ENCODE results near the gene PTGES.

Gene PTGES

DNA sequence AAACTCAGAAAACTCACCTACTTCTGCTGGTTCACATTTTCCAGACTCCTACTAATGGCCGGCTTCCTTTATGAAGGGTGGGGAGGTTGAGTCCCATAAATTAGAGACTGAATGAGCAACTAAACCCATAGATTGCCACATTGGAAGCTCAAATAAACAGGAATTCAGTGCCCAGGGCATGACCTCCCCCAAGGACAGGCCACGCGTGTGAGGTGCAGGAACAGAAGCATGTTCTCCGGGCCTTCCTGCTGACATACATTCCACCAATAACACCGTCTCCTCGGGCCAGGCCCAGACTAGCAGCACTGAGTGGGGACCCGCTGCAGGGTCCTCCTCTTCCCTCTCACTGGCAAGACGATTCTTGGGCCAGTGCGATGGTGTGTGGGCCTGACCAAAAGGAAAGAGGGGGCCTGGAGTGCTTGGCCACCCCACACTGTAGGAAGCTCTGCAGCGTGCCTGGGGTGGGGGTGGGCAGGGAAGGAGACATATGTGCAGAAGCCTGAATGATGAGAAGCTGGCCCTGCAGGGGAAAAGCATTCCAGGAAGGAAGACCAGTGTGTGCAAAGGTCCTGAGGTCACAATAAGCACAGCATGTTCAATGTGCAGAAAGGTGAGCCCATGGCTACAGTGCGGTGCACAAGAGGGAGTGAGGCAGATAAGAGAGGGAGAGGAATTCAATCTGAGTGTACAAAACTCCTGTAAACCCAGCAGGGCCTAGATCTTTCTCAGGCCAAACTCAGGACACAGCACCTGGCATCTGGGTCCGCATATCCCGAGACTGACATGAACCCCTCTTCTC is 12.0 kb downstream of the PTGES start:
- DNase-seq: no peak

DNA sequence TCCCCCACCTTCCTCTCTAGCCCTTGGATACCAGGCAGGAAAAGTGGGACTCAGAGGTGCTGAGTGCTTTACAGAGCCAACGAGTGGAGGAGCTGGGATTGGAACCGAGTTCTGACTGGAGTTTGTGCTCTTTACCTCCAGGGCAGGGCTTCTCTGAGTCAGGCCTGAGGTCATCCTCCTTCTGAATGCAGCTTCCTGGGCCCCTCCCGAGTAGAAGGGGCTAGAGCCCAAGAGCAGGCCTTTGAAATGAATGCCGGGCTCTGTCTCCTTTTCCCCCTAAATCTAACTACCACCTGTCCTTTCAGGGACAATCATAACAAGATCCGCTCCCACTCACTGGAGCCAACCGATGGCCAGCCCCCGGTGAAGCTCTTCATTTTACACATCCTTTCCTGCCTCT is 12.7 kb downstream of the PTGES start:
- no peak for DNase-seq

DNA sequence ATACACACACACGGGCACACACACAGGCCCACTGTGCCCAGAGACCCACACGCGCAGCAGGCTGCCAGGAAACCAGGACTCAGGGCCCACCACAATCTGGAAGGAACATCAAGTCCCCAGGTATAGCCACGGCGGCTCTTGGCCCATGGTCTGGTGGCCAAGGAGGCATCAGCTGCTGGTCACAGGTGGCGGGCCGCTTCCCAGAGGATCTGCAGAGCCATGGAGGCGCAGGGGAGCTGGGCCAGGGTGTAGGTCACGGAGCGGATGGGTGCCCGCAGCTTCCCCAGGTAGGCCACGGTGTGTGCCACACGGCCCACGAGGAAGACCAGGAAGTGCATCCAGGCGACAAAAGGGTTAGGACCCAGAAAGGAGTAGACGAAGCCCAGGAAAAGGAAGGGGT is 13.4 kb downstream of the PTGES start:
- DNase-seq: no peak

DNA sequence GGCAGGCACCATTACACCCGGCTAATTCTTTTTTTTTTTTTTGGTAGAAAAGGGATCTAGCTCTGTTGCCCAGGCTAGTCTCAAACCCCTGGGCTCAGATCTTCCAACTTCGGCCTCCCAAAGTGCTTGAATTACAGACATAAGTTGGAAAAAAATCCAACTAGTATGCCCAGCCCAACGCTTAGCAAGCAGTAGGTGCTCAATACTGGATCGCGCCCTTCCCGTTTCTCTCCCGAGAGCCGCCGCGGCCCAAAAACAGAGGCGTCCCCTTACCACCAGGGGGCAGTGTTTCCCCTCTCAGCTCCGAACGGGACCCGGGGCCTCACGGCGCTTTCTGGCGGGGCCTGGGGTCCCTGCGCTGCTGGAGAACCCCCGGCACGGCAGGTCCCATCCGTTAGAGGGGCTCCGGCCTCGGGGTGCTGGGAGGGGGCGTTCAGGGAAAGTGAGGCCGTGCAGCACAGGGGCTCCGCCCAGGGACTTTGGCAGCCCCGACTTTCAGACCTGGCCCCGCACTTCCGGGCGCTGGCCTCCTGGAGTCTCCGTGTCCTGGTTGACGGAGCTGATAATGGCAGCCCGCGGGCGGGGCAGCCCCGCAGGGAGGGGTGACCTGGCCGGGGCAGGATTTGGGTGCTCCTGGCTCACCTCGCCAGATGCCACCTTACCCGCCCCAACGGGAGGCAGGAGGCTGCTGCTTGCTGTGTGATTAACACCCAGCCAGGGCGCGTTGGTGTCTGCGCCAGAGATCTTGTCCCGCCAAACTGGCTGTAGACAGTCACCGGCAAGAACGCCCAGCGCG is 15.2 kb downstream of the PTGES start:
- peak; percentile 68 to 81 (median 78) for DNase-seq

DNA sequence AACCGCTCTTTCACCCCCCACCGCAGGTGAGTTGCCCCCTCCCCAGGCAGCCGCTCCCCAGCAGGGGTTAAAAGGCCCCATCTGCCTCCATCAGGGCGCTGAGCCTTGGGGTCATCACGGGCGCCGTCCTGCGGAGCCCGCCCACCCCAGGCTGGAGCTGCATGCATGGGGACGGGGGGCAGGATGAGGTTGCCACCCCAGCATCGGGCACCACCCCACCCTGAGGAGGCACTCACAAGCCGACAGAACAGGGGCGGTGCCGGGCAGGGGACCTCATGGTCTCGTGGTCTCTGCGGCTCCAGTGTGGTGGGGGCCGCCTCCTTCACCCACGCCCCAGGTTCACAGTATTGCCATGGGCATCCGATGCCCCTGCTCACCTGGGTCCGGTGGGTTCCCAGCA is 16.5 kb downstream of the PTGES start:
- no peak for DNase-seq

DNA sequence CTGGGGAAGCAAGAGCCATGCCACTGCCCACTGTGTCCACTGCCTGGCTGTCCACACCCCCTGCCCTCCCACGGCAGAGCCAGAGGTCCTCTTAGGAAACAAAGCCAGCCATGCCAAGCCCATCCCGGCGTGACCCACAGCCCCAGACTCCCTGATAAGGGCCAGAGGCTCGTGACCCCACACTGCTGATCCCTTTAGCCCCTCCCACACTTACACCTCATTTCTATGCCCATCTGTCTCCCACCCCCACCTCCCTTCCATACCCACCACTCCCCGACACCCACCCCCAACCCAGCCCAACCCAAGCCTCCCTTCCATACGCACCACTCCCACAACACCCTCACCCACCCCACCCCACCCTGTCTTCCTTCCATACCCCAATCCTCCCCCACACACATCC is 17.3 kb downstream of the PTGES start:
- no peak for DNase-seq

DNA sequence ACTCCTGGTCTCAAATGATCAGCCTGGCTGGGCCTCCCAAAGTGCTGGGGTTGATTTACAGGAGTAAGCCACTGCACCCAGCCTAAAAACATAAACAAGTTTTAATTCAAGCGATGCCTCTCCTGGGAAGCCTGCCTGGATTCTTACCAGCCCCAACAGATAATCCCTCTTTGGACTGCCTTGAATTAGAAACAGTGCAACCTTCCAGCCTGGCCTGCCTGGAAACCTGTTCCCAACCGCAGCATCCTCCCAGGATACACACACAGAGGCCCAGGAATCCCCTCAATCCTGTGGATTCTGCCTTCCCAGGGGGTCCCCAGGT is 19.2 kb downstream of the PTGES start:
- DNase-seq: no peak

DNA sequence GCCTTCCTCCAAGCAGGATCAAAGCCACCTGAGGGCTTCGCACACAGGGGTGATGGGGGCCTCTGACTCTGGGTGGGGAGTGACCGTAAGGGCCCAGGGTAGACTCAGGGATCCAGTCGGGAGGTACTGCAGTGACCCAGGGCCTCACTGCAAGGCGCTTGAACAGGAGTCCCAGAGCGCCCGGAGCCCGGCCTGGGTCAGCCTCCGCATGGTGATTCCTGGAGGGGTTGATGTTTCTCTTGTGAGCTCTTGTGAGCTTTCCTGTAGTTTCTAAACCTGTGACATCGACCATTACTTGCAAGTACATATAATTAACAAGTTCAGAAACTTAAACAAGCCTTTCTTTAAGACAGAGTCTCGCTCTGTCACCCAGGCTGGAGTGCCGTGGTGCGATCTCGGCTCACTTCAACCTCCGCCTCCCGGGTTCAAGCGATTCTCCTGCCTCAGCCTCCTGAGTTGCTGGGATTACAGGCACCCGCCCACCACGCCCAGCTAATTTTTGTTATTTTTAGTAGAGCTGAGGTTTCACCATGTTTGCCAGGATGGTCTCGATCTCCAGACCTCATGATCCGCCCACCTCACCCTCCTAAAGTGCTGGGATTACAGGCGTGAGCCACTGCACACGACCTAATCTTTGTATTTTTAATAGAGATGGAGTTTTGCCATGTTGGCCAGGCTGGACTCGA is 19.8 kb downstream of the PTGES start:
- no peak for DNase-seq

DNA sequence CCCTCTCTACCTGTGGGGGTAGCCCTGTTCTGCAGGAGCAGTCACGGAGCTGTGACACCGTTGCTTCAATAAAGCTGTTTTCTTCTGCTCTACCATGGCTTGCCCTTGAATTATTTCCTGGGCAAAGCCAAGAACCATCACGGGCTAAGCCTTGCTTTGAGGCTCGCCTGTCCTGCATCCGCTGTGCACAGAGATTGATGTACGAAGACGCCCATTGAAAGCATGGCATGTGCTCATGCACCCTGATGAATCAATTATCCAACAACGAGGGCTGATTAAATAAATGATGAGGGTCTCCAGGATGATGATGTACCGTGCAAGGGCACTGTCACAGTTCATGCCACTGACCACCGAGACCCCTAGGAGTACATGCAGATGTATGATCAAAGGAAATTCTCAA is 20.7 kb downstream of the PTGES start:
- no peak for DNase-seq

DNA sequence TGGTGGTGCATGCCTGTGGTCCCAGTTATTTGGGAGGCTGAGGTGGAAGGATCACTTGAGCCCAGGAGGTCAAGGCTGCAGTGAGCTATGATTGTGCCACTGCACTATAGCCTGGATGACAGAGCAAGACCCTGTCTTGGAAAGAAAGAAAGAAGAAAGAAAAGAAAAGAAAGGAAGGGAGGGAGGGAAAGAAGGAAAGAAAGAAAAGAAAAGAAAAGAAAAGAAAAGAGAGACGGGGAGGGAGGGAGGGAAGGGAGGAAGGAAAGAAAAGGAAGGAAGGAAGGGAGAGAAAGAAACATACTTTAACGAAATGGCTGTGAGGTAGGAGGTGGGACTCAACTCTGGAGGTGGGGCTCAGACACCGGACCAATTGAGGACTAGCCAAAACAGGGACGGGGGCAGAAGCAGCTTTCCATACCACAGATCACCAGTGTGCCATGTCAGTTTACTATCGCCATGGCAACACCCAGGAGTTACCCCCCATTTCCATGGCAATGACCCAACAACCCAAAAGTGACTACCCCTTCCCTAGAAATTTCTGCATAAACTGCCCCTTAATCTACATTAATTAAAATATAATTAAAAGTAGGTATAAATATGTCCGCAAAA is 21.3 kb downstream of the PTGES start:
- no peak for DNase-seq

DNA sequence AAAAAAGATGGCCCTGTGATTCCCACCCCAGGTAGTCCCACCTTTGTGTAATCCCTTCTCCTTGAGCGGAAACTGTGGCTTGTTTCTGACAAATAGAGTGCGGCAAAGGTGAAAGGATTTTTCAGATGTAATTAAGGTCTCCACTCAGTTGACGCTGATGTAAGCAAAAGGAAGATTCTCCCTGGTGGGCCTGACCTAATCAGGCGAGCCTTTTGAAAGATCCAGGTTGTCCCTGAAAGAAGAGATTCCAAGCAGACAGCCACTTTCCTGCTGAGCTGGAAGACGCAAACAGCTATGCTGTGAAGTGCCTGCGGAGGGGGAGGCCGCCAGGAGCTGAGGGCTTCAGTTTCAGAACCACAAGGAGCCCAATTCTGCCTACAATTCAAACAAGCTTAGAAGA is 24.1 kb downstream of the PTGES start:
- no peak for DNase-seq

DNA sequence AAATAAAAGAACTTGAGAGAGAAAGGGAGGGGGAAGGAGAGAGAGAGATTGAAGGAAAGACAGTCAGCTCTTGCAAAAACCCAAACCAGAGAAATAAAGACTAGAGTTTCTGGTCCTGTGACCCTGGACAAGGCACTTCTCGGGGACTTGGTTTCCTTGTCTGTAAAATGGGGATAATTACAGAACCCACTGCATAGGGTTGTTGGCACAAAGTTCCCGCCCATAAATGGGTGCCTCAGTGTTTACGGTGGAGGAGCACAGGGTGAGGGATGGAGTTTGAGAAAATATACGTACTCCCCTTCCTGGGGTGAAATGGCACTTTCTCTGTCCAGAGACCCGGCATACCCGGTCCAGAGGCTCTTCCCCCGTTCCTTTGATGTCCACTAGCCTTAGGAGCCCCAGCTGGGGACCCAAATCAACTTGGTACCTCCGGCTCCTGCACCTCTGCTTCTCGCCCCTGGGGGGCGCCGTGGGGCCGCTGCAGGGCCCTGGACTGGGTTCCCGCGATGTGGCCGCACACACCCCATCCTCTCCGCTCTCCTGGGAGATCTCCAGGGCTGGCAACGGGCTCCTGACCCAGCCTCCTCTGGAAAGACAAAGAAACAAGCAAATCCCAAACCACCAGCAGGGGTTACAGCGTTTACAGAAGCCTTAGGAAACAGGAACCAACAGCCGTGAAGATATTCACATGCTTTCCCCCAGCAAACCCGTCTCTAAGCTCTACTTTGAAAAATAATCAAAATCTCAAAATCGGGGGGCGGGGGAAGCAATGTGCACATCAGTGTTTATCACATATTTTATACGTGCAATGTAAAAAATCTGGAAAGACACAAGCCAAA is 26.3 kb downstream of the PTGES start:
- peak; percentile 18 to 51 (median 30) for DNase-seq

DNA sequence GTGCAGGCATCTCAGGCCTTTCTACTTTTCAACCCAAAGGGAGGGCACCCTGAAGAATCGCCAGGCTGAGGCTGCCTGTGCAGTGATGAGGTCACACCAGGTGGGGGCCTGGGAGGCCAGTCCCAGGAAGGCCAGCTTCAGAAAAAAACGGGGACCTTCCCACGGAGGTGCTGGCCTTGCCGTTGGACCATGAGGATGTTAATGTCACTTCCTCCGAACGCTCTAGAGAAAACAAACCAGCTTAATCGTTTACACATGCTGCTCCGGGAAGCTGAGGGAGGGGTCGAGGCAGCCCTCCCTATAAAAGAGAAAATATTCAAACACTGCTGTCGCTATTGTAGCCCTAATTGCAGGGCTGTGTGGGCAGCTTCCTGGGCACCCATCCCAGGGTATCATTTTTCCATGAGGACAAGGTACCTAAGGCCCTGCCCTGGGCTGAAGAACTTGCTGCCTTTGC is 27.0 kb downstream of the PTGES start:
- no peak for DNase-seq

DNA sequence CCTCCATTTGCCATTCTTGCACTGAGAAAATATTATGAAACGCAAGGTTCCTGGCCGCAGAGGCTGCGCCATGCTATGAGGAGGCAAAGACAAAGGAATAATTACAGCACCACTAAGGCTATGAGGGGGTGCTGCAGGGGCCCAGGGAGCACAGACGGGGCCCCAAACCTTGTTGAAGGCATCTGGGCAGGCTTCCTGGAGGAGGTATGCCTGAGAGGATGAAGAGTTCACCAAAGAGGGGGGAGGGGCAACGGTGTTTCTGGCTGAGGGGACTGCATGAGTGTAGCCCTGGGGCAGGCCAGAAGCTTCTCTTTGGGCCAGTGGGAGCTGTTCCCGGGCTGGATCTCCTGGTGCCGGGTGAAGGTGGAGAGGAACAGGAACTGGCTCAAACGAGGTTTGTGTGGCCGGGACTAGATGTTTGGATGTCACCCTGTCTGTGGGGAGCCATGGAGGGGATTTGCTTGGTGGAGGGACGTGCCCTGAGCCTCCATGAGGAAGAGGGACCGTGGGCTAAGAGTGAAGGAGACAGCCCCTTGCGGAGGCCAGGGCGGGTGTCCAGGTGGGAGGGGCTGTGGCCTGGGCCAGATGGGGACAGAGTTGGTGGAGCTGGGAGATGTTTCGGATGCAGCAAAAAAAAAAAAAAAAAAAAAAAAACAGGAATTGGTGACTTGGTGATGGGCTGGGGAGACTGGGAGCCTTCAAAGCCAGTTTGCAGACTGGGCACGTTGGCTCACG is 28.2 kb downstream of the PTGES start:
- no peak for DNase-seq

DNA sequence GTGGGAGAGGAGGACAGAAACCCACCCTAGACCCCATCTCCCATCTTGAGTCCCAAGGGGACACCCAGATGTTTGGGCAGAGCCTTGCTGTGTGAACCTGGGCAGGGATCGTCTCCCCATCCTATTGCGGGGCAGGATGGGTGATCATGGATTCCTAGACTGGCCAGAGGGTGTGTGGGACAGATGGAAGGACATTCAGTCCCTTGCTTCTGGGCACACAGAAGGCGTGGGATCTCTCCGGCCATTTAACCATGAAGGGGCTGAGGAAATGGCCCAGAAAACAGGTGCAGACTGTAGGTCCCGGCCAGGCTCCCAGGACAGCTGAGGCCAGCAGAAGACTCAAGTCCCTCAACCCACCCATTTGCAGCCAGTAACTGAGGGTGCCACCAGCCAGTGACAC is 29.9 kb downstream of the PTGES start:
- no peak for DNase-seq

DNA sequence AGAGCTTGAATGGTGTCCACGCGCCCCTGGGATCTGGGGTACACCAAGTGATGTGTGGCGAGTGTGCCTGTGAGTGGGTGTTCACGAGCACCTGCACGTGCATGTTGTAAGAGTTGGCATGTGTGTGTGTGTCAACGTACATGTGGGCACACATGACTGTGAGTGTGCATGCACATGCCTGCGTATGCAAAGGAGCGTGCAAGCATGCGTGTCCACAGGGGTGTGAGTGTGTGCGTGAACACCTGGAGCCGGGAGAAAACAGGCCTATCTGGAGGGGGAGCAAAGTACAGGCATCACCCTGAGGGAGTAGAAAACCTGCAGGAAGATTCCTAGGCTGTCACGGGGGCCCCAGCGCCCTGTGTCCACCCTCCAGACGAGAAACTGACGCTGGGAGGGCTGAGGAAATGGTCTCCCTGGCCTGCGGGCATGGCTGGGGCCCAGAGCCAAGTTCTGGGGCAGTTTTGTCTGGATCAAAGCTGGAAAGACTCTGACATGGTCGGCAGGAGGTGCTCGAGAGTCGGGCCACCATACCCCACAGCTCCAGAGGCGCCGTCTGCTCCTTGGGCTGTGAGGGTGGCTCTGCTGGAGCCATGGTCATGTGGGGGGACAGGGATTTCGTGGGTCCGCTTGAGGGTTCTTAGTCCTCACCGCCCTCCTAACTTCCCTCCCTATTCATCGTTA is 31.8 kb downstream of the PTGES start:
- DNase-seq: no peak

DNA sequence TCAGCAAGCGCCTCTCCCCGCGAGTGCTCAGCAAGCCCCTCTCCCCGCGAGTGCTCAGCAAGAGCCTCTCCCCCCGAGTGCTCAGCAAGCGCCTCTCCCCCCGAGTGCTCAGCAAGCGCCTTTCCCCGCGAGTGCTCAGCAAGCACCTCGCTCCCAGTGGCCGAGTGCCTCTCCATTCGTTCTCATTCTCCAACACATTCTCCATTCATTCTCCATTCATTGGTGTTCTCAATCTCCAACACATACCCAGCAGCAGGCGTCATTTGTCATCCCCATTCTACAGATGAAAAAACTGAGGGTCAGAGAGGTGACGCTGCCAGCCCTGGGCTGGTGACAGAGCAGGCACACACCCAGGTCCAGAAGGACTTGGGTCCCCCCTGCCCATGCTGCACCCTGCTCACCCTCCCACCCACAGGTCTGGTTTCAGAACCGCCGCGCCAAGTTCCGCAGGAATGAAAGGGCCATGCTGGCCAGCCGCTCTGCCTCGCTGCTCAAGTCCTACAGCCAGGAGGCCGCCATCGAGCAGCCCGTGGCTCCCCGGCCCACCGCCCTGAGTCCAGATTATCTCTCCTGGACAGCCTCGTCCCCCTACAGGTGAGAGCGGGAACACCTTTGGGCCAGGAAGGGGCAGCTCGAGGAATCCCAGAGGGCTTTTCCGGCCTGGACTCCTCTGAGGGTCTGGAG is 32.5 kb downstream of the PTGES start:
- no peak for DNase-seq

DNA sequence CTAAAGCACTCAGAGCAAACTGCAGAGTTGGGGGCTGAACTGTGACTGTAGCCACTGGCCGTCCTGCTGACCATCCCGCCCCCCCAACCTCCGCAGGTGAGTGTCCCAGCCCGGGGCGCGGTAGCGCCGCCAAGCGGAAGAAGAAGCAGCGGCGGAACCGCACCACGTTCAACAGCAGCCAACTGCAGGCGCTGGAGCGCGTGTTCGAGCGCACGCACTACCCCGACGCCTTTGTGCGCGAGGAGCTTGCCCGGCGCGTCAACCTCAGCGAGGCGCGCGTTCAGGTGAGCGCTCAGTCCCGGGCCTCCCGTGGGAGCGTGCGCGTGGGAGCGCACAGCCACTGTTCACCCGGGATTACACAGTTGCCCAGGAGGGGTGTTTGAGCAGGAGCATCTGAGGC is 33.7 kb downstream of the PTGES start:
- no peak for DNase-seq

DNA sequence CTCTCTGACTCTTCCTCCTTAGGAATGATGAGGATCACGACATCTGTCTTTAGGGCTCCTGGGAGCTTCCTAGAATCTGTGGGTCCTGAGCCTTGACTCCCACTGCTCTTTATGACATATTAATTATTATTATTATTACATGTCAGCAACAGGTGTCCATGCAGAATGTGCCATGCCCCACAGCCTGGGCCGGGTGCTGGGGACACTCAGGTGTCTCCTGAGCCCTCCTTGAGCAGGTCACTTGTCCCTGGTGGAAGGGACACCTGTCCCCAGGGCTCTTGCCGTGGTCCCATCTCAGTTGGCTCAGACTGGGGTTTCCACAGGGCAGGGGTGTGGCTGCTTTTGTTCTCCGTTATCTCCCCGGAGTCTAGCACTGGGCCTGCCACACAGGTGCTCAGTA is 34.2 kb downstream of the PTGES start:
- no peak for DNase-seq

DNA sequence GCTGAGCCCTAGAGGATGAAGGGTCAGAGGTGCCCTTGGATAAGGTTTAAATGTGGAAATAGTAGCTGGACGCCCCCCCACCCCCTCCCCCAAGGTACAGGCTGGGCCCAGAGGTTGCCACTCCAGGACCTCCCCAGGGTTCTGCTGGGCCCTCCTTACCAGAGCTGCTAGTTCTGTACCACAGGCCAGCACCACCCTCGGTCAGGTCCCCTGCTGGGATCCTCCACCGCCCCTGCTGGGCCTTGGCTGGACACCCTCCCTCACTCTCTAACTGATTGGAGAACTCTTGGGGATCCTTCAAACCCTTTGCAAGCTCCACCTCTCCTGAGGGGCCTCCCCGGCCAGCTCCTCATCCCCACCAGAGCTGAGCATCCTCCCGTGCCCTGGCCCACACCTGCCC is 34.9 kb downstream of the PTGES start:
- DNase-seq: no peak

DNA sequence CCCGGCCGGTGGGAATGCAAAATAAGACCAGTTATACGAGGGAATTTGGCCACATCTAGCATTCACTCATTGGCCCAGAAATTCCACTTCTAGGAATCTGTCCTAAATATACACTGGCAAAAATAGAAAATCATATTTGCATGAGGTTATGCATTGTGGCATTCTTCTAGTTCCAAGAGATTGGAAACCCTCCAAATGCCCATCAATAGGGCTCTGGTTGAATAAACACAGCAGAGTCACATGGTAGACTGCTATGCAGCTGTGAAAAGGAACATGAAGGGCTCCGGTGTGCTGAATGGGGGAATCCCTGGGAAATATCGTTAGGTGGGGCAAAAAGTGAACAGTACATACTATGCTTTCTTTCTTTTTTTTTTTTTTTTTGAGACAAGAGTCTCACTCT is 36.8 kb downstream of the PTGES start:
- no peak for DNase-seq

All from activated naive CD4-positive, alpha-beta T cell (primary cell).